Neural cell (in vitro differentiated cells): ENCODE measurements around the gene OS9. TPM values are rescaled to one million over a fixed set of nuclear protein-coding genes. Genes with fewer than 3 reads are reported as not detected.
"Not testable (repeated sequence)": the region's sequence is repeated elsewhere in the genome, so short reads cannot be mapped to it uniquely, and the experiment has no call there.

Experiments
- H2AFZ ChIP-seq: fragments of 200-600, 300-800 bp; sonication (generic), shearing (Covaris generic); 2 replicates; pipeline ENCODE4 v1.6.0; 2014; ENCODE audit warnings: low read depth, mild to moderate bottlenecking, antibody characterized with exemption, low read length, moderate library complexity
- H3F3A ChIP-seq: fragments of 200-600 bp; shearing (Covaris generic); 2 replicates; pipeline ENCODE4 v1.6.1; 2016; ENCODE audit warnings: mild to moderate bottlenecking, moderate library complexity, mixed read lengths, antibody characterized with exemption, low read length; ENCODE audit not compliant: insufficient read depth, poor library complexity, severe bottlenecking
- H3K27ac ChIP-seq: fragments of 200-600, 300-800 bp; sonication (generic), shearing (Covaris generic); 2 replicates; pipeline ENCODE4 v1.5.1; 2014; ENCODE audit warnings: mild to moderate bottlenecking, low read length, moderate library complexity
- H3K27me3 ChIP-seq: fragments of 300-800, 200-600 bp; sonication (generic), shearing (Covaris generic); 2 replicates; pipeline ENCODE4 v1.6.0; 2014; ENCODE audit warnings: mild to moderate bottlenecking, low read depth, low read length, moderate library complexity; ENCODE audit not compliant: insufficient read depth
- H3K36me3 ChIP-seq: fragments of 300-800, 200-600 bp; sonication (generic), shearing (Covaris generic); 2 replicates; pipeline ENCODE4 v1.5.1; 2014; ENCODE audit warnings: mild to moderate bottlenecking, antibody characterized with exemption, low read length, moderate library complexity; ENCODE audit not compliant: insufficient read depth
- H3K4me2 ChIP-seq: fragments of 300-800, 200-600 bp; sonication (generic), shearing (Covaris generic); 2 replicates; pipeline ENCODE4 v1.6.0; 2014; ENCODE audit warnings: mild to moderate bottlenecking, low read length
- H3K4me3 ChIP-seq: fragments of 300-800, 200-600 bp; sonication (generic), shearing (Covaris generic); 2 replicates; pipeline ENCODE4 v1.5.1; 2014; ENCODE audit warnings: mild to moderate bottlenecking, low read length, moderate library complexity
- H3K79me2 ChIP-seq: fragments of 200-600 bp; shearing (Covaris generic); replicated peaks from 2 replicates; pipeline ENCODE4 v1.6.0; 2014; ENCODE audit warnings: mild to moderate bottlenecking, low read length, moderate library complexity; ENCODE audit not compliant: insufficient read depth
- H3K9ac ChIP-seq: fragments of 300-800, 200-600 bp; sonication (generic), shearing (Covaris generic); 2 replicates; pipeline ENCODE4 v1.6.1; 2016; ENCODE audit warnings: mild to moderate bottlenecking, low read length, mixed read lengths
- H3K9me2 ChIP-seq: fragments of 200-600 bp; shearing (Covaris generic); 2 replicates; pipeline ENCODE4 v1.6.1; 2016; ENCODE audit warnings: mild to moderate bottlenecking, low read length, mixed read lengths; ENCODE audit not compliant: insufficient read depth
- H3K9me3 ChIP-seq: fragments of 200-600, 300-800 bp; sonication (generic), shearing (Covaris generic); 2 replicates; pipeline ENCODE4 v1.6.1; 2016; ENCODE audit warnings: mild to moderate bottlenecking, mixed run types, low read length, moderate library complexity, mixed read lengths
- H4K20me1 ChIP-seq: fragments of 200-600 bp; shearing (Covaris generic); 2 replicates; pipeline ENCODE4 v1.6.1; 2016; ENCODE audit warnings: mild to moderate bottlenecking, mixed run types; ENCODE audit not compliant: insufficient read depth
- CTCF ChIP-seq: fragments of 450-650 bp; IDR thresholded peaks from 2 replicates; pipeline ENCODE4 v1.5.1; 2014; ENCODE audit warnings: antibody characterized with exemption, mild to moderate bottlenecking, moderate library complexity; ENCODE audit not compliant: poor library complexity, severe bottlenecking
- EP300 ChIP-seq: fragments of 450-650 bp; conservative IDR thresholded peaks from 2 replicates; pipeline ENCODE4 v1.6.1; 2014; ENCODE audit warnings: antibody characterized with exemption, mild to moderate bottlenecking, moderate library complexity; ENCODE audit not compliant: poor library complexity, severe bottlenecking
- EZH2 ChIP-seq: fragments of 200-600, 300-800 bp; shearing (Covaris generic), sonication (generic); IDR thresholded peaks from 2 replicates; pipeline ENCODE4 v1.6.1; 2014; ENCODE audit warnings: antibody characterized with exemption, low read length, borderline replicate concordance, mild to moderate bottlenecking; ENCODE audit not compliant: insufficient read depth, poor library complexity, severe bottlenecking
- MXI1 ChIP-seq: fragments of 450-650 bp; conservative IDR thresholded peaks from 2 replicates; pipeline ENCODE4 v1.6.1; 2014; ENCODE audit warnings: antibody characterized with exemption, mild to moderate bottlenecking; ENCODE audit not compliant: poor library complexity, severe bottlenecking
- POLR2AphosphoS5 ChIP-seq: IDR thresholded peaks from 2 replicates; pipeline ENCODE4 v1.6.1; 2012
- RAD21 ChIP-seq: fragments of 450-650 bp; conservative IDR thresholded peaks from 2 replicates; pipeline ENCODE4 v1.6.1; 2014; ENCODE audit warnings: antibody characterized with exemption, mild to moderate bottlenecking, moderate library complexity
- REST ChIP-seq: IDR thresholded peaks from 2 replicates; pipeline ENCODE4 v1.6.1; 2012; ENCODE audit warnings: borderline replicate concordance
- SMC3 ChIP-seq: fragments of 450-650 bp; conservative IDR thresholded peaks from 2 replicates; pipeline ENCODE4 v1.6.1; 2014; ENCODE audit warnings: antibody characterized with exemption, mild to moderate bottlenecking, moderate library complexity; ENCODE audit not compliant: poor library complexity
- TAF1 ChIP-seq: IDR thresholded peaks from 2 replicates; pipeline ENCODE4 v1.6.1; 2012; ENCODE audit warnings: low read depth
- polyA plus RNA-seq: library from polyadenylated mRNA; depleted of rRNA; stranded (reverse); fragments of >200 nt; gene quantifications from 2 replicates; pipeline ENCODE4 v1.2.3, GENCODE V29; 2014

Gene OS9
- polyA plus RNA-seq, 1 donor from 2014 or later, result 248 TPM

- Histone ChIP-seq H3K9ac (no peak overlapping the region), H4K20me1 (no peaks in the 10 kb centered on the region), H3K27me3 (no peaks in the 10 kb centered on the region), H3K27ac (no peak overlapping the region), H3K79me2 (no peaks in the 10 kb centered on the region), H3K9me2 (no peaks in the 10 kb centered on the region), H3F3A (no peaks in the 10 kb centered on the region), H3K4me3 (no peak overlapping the region), H3K36me3 (no peaks in the 10 kb centered on the region), H2AFZ (no peak overlapping the region), H3K4me2 (no peak overlapping the region), H3K9me3 (no peaks in the 10 kb centered on the region)
- TF ChIP-seq CTCF, result no peak
- no peak for TF ChIP-seq EZH2
- no peak for TF ChIP-seq TAF1
- no peak for TF ChIP-seq RAD21
- TF ChIP-seq REST, result no peak
- no peak for TF ChIP-seq MXI1
- no peak for TF ChIP-seq EP300
- no peak for TF ChIP-seq POLR2AphosphoS5
- no peak for TF ChIP-seq SMC3
Measured at GRCh38 chr12:57666897-57667296, 27.0 kb upstream of the OS9 start.

GRCh38 chr12:57669691-57670090 lies 24.2 kb upstream of the OS9 start:
- H3K27me3 ChIP-seq, H3F3A ChIP-seq, H4K20me1 ChIP-seq, H3K9me3 ChIP-seq, H3K4me3 ChIP-seq, H3K4me2 ChIP-seq, H3K27ac ChIP-seq, H3K9ac ChIP-seq, H3K36me3 ChIP-seq, H2AFZ ChIP-seq, H3K9me2 ChIP-seq, H3K79me2 ChIP-seq: not testable (repeated sequence)

GRCh38 chr12:57671811-57672210 lies 22.1 kb upstream of the OS9 start:
- H3K36me3 ChIP-seq, H3K79me2 ChIP-seq, H2AFZ ChIP-seq, H3K4me3 ChIP-seq, H3K27ac ChIP-seq, H4K20me1 ChIP-seq, H3K27me3 ChIP-seq, H3K4me2 ChIP-seq, H3K9me3 ChIP-seq, H3F3A ChIP-seq, H3K9ac ChIP-seq, H3K9me2 ChIP-seq: not testable (repeated sequence)
